Esophagus (tissue), 2 donors: ENCODE data around the gene OR2Y1. TPM values are rescaled to one million over a fixed set of nuclear protein-coding genes. Genes with fewer than 3 reads are reported as not detected.
"Not testable (repeated sequence)": the region's sequence is repeated elsewhere in the genome, so short reads cannot be mapped to it uniquely, and the experiment has no call there.

Experiments
- H3K27ac ChIP-seq, 2 donors: one replicate each; pipeline ENCODE4 v1.5.1; 2013; ENCODE audit warnings: low read depth in 2 of 2, mild to moderate bottlenecking in 2 of 2, inconsistent platforms in 1 of 2, low read length in 1 of 2, moderate library complexity in 1 of 2
- H3K27me3 ChIP-seq, 2 donors: one replicate each; pipeline ENCODE4 v1.6.1; 2013; ENCODE audit warnings: low read length in 2 of 2, control low read depth in 1 of 2, mild to moderate bottlenecking in 1 of 2; ENCODE audit not compliant: insufficient read depth in 2 of 2, control insufficient read depth in 1 of 2
- H3K36me3 ChIP-seq, 2 donors: one replicate each; pipeline ENCODE4 v1.6.1; 2013; ENCODE audit warnings: low read length in 1 of 2; ENCODE audit not compliant: control insufficient read depth in 2 of 2, insufficient read depth in 2 of 2
- H3K4me1 ChIP-seq, 2 donors: one replicate each; pipeline ENCODE4 v1.6.1; 2013; ENCODE audit warnings: low read length in 1 of 2; ENCODE audit not compliant: control insufficient read depth in 2 of 2, insufficient read depth in 2 of 2
- H3K4me3 ChIP-seq, 2 donors: one replicate each; pipeline ENCODE4 v1.5.1; 2013; ENCODE audit warnings: low read length in 2 of 2, mild to moderate bottlenecking in 2 of 2, low read depth in 1 of 2, moderate library complexity in 1 of 2
- H3K9me3 ChIP-seq, 2 donors: one replicate each; pipeline ENCODE4 v1.6.1; 2013; ENCODE audit warnings: mild to moderate bottlenecking in 2 of 2, low read depth in 1 of 2, low read length in 1 of 2, moderate library complexity in 1 of 2; ENCODE audit not compliant: control insufficient read depth in 2 of 2, insufficient read depth in 1 of 2
- WGBS, 2 donors: extraction: QIAGEN DNeasy Blood & Tissue Kit; methylation state at CpG; one replicate each; pipeline ENCODE4 v1.1.7; 2013; 5-methylcytosine and 5-hydroxymethylcytosine counted together
- polyA plus RNA-seq, 2 donors: library from polyadenylated mRNA; stranded (reverse); fragments of 200-250 nt; gene quantifications; one replicate each; pipeline ENCODE4 v1.2.3, GENCODE V29; 2013
- donor health status: healthy with polysubstance abuse.
- donor health status: Bipolar disorder and iron deficiency.

Gene OR2Y1
- polyA plus RNA-seq, 2 donors, result not detected

DNA sequence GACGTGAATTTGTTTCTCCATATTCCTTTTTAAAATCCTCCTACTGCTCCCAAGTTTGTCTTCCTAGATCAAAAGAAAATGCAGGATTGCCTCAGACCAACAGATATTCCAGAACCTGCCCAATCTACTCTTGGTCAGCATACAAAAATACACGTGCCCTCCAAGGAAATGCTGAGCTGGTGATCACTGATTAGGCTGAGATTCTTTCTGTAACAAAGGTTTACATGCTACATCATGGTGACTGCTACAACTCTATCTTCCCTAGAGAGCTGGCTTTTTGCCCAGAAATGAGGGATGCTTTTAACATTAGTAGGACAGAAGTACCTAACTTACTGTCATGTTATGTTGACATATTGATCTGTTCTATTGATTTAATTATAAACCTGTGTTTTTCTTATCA, 35.5 kb downstream of the OR2Y1 start:
- Histone ChIP-seq H3K4me3 (no peak overlapping the region), H3K36me3 (no peaks in the 10 kb centered on the region), H3K27me3 (no peaks in the 10 kb centered on the region), H3K4me1 (no peaks in the 10 kb centered on the region), H3K27ac (no peak overlapping the region), H3K9me3 (no peaks in the 10 kb centered on the region)
- WGBS, 2 donors, result 36 to 39% methylated on average over 2 of the region's 2 CpGs

DNA sequence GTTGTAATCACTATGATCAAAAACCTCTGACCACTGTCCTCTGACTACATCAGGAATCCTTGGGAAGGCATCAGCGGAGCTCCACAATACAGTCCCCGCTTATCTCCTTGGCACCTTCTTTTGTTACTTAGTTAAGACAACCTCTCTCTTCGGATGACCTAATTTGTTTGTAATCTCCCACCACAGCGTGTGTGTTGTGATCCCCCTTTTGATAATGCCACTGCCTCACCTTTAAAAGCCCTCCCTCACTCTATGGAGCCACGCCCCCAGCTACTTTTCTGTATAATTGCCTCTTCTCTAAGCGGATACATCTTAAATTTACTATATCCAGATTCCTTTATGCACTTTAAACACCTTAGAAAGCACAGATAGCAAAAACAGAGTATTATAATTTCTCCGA, 35.9 kb downstream of the OR2Y1 start:
- Histone ChIP-seq H3K4me1 (no peaks in the 10 kb centered on the region), H3K9me3 (no peaks in the 10 kb centered on the region), H3K36me3 (no peaks in the 10 kb centered on the region), H3K4me3 (no peak overlapping the region), H3K27me3 (no peaks in the 10 kb centered on the region), H3K27ac (no peak overlapping the region)
- WGBS, 2 donors, result 60 to 67% methylated on average over 7 of the region's 7 CpGs

GRCh38 chr5:180703371-180703770, 36.5 kb downstream of the OR2Y1 start:
- not testable (repeated sequence) for H3K4me1 ChIP-seq, H3K9me3 ChIP-seq, H3K4me3 ChIP-seq, H3K27me3 ChIP-seq, H3K36me3 ChIP-seq, H3K27ac ChIP-seq
- 89 to 94% methylated on average over 2 of the region's 2 CpGs for WGBS, 2 donors

DNA sequence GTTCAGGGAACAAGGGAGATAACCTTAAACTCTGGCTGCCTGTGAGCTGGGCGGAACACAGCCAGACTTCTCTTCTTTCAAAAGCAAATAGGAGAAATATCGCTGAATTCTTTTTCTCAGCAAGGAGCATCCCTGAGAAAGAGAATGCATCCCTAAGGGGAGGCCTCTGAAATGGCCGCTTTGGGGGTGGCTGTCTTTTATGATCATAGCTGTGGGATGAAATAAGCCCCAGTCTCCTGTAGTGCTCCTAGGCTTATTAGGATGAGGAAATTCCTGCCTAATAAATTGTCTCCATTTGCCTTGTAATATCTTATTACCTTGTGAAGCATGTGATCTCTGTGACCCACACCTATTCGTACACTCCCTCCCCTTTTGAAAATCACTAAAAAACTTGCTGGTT, 39.4 kb downstream of the OR2Y1 start:
- not testable (repeated sequence) for H3K4me1 ChIP-seq, H3K4me3 ChIP-seq, H3K27ac ChIP-seq, H3K27me3 ChIP-seq, H3K36me3 ChIP-seq, H3K9me3 ChIP-seq
- WGBS, 2 donors, result 89 to 94% methylated on average over 4 of the region's 4 CpGs

DNA sequence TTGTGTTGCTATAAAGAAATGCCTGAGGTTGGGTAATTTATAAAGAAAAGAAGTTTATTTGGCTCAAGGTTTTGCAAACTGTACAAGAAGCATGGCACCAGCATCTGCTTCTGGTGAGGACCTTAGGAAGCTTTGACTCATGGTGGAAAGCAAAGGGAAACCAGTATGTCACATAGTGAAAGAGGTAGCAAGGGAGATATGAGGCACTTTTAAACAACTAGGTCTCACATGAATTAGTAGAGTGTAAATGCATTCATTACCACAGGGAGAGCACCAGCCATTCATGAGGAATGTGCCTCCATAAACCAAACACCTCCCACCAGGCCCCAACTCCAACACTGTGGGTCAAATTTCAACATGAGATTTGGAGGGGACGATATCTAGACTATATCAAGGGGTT, 40.8 kb downstream of the OR2Y1 start:
- Histone ChIP-seq H3K27me3 (no peaks in the 10 kb centered on the region), H3K4me1 (no peaks in the 10 kb centered on the region), H3K4me3 (no peak overlapping the region), H3K9me3 (no peaks in the 10 kb centered on the region), H3K36me3 (no peaks in the 10 kb centered on the region), H3K27ac (no peak overlapping the region)
- 81 to 84% methylated on average over 1 of the region's 1 CpG for WGBS, 2 donors

- Histone ChIP-seq H3K4me3 (no peak overlapping the region), H3K36me3 (no peaks in the 10 kb centered on the region), H3K27me3 (peaks cover 0 to under 1% of the 10 kb centered on the region in 2 donors), H3K27ac (no peak overlapping the region), H3K4me1 (no peaks in the 10 kb centered on the region), H3K9me3 (peaks cover 0 to 4% of the 10 kb centered on the region in 2 donors)
- 83 to 95% methylated on average over 1 of the region's 1 CpG for WGBS, 2 donors
These were observed 43.7 kb downstream of the OR2Y1 start for GRCh38 chr5:180696116-180696515.

GRCh38 chr5:180692429-180692828, 47.4 kb downstream of the OR2Y1 start:
- Histone ChIP-seq H3K9me3 (peaks cover 0 to 4% of the 10 kb centered on the region in 2 donors), H3K27ac (no peak overlapping the region), H3K27me3 (peaks cover 0 to 3% of the 10 kb centered on the region in 2 donors), H3K4me1 (no peaks in the 10 kb centered on the region), H3K36me3 (no peaks in the 10 kb centered on the region), H3K4me3 (no peak overlapping the region)
- WGBS, 2 donors, result 61 to 84% methylated on average over 3 of the region's 3 CpGs

- Histone ChIP-seq H3K27me3 (peaks cover 3% of the 10 kb centered on the region in 2 donors), H3K36me3 (no peaks in the 10 kb centered on the region), H3K4me1 (no peaks in the 10 kb centered on the region), H3K4me3 (no peak overlapping the region), H3K9me3 (peaks cover 0 to 4% of the 10 kb centered on the region in 2 donors), H3K27ac (no peak overlapping the region)
- WGBS, 2 donors, result 68 to 74% methylated on average over 6 of the region's 6 CpGs
These were observed 48.8 kb downstream of the OR2Y1 start for GRCh38 chr5:180691046-180691445.

DNA sequence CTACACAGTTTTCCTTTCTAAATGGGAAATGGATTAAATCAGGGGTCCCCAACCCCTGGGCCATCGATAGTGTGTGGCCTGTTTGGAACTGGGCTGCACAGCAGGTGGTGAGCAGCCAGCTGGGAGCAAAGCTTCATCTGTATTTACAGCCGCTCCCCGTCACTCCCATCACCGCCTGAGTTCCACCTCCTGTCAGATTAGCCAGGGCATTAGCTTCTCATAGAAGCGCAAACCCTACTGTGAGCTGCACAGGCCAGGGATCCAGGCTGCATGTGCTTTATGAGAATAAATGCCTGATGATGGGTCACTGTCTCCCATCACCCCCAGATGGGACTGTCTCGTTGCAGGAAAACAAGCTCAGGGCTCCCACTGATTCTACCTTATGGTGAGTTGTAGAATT, 49.3 kb downstream of the OR2Y1 start:
- Histone ChIP-seq H3K9me3 (peaks cover 0 to 4% of the 10 kb centered on the region in 2 donors), H3K27ac (no peak overlapping the region), H3K27me3 (peaks cover 3% of the 10 kb centered on the region in 2 donors), H3K4me3 (no peak overlapping the region), H3K36me3 (no peaks in the 10 kb centered on the region), H3K4me1 (no peaks in the 10 kb centered on the region)
- WGBS, 2 donors, result 54 to 63% methylated on average over 6 of the region's 6 CpGs

DNA sequence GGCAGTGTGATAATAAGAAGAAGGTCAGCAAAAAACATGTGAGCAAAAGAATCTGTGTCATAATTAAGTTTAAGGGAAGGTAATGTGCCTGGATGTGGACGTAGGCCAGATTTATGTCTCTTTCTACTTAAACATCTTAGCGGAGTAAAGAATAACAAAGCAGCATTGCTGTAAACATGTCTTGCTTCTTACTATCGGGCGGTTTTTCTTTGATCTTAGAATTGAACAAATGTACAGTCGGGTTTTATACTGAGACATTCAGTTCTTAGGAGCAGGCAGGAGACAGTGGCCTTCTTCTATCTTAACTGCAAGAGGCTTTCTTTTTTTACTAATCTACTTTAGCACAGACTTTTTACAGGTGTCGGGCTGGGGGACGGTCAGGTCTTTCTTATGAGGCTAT, 50.1 kb downstream of the OR2Y1 start:
- Histone ChIP-seq H3K9me3 (peaks cover 0 to 4% of the 10 kb centered on the region in 2 donors), H3K4me3 (no peak overlapping the region), H3K27me3 (peaks cover 3% of the 10 kb centered on the region in 2 donors), H3K36me3 (no peaks in the 10 kb centered on the region), H3K27ac (no peak overlapping the region), H3K4me1 (no peaks in the 10 kb centered on the region)
- 65 to 66% methylated on average over 7 of the region's 7 CpGs for WGBS, 2 donors
